DOHH2 (cell line): ENCODE measurements around the gene SEH1L.
"Not testable (repeated sequence)": the region's sequence is repeated elsewhere in the genome, so short reads cannot be mapped to it uniquely, and the experiment has no call there.

Experiments
- EZH2phosphoT487 ChIP-seq: fragments of 200-600 bp; sonication (generic); IDR thresholded peaks from 2 replicates; pipeline ENCODE4 v1.6.1; 2017; ENCODE audit warnings: borderline replicate concordance, mild to moderate bottlenecking, antibody characterized with exemption, low read length, moderate library complexity, mixed read lengths
- TF ChIP-seq, protein P1 (sequence below): fragments of 200-600 bp; sonication (generic); IDR thresholded peaks from one replicate; pipeline ENCODE4 v1.5.1; 2014; ENCODE audit warnings: antibody characterized with exemption, mild to moderate bottlenecking, low read depth, low read length; ENCODE audit not compliant: poor library complexity, severe bottlenecking

DNA sequence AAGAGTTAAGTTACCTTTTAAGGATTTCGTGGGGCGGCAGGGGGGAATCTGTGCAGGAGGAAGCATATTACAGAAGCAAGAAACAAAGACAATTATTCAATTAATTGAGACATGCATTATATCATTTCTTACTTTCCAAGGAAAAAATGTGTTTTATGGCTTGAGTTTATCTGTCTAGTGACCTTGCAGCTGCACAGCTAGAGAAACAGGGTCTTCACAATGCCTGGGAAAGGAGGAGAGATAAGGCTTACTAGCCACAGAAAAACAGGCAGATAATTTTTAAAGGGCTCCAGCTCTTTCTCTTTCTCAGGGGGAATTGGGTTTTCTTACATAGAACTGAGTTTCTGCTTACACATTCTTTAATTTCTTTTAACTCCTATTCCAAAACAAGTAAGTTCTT, 49.5 kb downstream of the SEH1L start:
- TF ChIP-seq, protein P1, sequence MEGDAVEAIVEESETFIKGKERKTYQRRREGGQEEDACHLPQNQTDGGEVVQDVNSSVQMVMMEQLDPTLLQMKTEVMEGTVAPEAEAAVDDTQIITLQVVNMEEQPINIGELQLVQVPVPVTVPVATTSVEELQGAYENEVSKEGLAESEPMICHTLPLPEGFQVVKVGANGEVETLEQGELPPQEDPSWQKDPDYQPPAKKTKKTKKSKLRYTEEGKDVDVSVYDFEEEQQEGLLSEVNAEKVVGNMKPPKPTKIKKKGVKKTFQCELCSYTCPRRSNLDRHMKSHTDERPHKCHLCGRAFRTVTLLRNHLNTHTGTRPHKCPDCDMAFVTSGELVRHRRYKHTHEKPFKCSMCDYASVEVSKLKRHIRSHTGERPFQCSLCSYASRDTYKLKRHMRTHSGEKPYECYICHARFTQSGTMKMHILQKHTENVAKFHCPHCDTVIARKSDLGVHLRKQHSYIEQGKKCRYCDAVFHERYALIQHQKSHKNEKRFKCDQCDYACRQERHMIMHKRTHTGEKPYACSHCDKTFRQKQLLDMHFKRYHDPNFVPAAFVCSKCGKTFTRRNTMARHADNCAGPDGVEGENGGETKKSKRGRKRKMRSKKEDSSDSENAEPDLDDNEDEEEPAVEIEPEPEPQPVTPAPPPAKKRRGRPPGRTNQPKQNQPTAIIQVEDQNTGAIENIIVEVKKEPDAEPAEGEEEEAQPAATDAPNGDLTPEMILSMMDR: not testable (repeated sequence)
- TF ChIP-seq EZH2phosphoT487: not testable (repeated sequence)
